PC-3 (cell line): ENCODE measurements around the gene UBE4A. TPM values are rescaled to one million over a fixed set of nuclear protein-coding genes. Genes with fewer than 3 reads are reported as not detected.

Source experiments
- ATAC-seq: fragments of 200-7000 bp; cut with Tn5 transposase; 2 replicates; pipeline ENCODE4 v1.9.1; 2020; ENCODE audit warnings: mild to moderate bottlenecking, moderate library complexity
- BruUV-seq: library from RNA; stranded (reverse); fragments of 400-500 nt; replicated peaks from 2 replicates; lab custom pipeline; 2021; lab: Mats Ljungman, UMichigan
- CTCF ChIA-PET: fragments of 300-600 bp; sonication (Branson Sonifier 250); formaldehyde crosslinking; loops from one replicate; lab custom pipeline; 2022; ENCODE audit warnings: antibody characterized with exemption; lab: Charles Lee
- POLR2A ChIA-PET: fragments of 300-600 bp; sonication (Branson Sonifier 250); formaldehyde crosslinking; loops from one replicate; lab custom pipeline; 2022; ENCODE audit warnings: antibody characterized with exemption; ENCODE audit not compliant: unreplicated experiment; lab: Charles Lee
- DNase-seq: peaks from one replicate; pipeline ENCODE4 v3.0.0-alpha.2; 2015
- H2AFZ ChIP-seq: fragments of 300-600 bp; sonication (generic); 2 replicates; pipeline ENCODE4 v1.6.0; 2016; ENCODE audit warnings: antibody characterized with exemption, low read length
- H3F3A ChIP-seq: fragments of 300-600 bp; sonication (generic); one replicate; pipeline ENCODE4 v1.6.0; 2017; ENCODE audit warnings: antibody characterized with exemption, low read length, control low read depth, mild to moderate bottlenecking; ENCODE audit not compliant: unreplicated experiment
- H3K27ac ChIP-seq: fragments of 300-600 bp; sonication (generic); 2 replicates; pipeline ENCODE4 v1.5.1; 2016; ENCODE audit warnings: mild to moderate bottlenecking, low read length
- H3K27me3 ChIP-seq: fragments of 300-600 bp; sonication (generic); 2 replicates; pipeline ENCODE4 v1.6.1; 2016; ENCODE audit warnings: low read length, mixed read lengths
- H3K36me3 ChIP-seq: fragments of 300-600 bp; sonication (generic); 2 replicates; pipeline ENCODE4 v1.6.1; 2016; ENCODE audit warnings: low read depth, mixed run types, low read length, mixed read lengths
- H3K4me1 ChIP-seq: fragments of 300-600 bp; sonication (generic); 2 replicates; pipeline ENCODE4 v1.5.1; 2016; ENCODE audit warnings: low read length; ENCODE audit not compliant: insufficient read depth
- H3K4me2 ChIP-seq: fragments of 300-600 bp; sonication (generic); 2 replicates; pipeline ENCODE4 v1.6.0; 2016; ENCODE audit warnings: low read length
- H3K4me3 ChIP-seq: fragments of 300-600 bp; sonication (generic); 2 replicates; pipeline ENCODE4 v1.5.1; 2016; ENCODE audit warnings: mild to moderate bottlenecking, low read length, mixed read lengths
- H3K79me2 ChIP-seq: fragments of 300-600 bp; sonication (generic); 2 replicates; pipeline ENCODE4 v1.6.1; 2017; ENCODE audit warnings: low read length, mixed read lengths
- H3K9ac ChIP-seq: fragments of 300-600 bp; sonication (generic); 2 replicates; pipeline ENCODE4 v1.6.0; 2016; ENCODE audit warnings: mild to moderate bottlenecking, low read length
- H3K9me2 ChIP-seq: fragments of 300-600 bp; sonication (generic); replicated peaks from 2 replicates; pipeline ENCODE4 v1.6.1; 2016; ENCODE audit warnings: mixed run types, low read length, mixed read lengths
- H3K9me3 ChIP-seq: fragments of 300-600 bp; sonication (generic); 2 replicates; pipeline ENCODE4 v1.6.1; 2016; ENCODE audit warnings: low read length, mixed read lengths
- H4K20me1 ChIP-seq: fragments of 300-600 bp; sonication (generic); 2 replicates; pipeline ENCODE4 v1.6.1; 2016; ENCODE audit warnings: low read length, mixed read lengths
- CTCF ChIP-seq: fragments of 300-600 bp; sonication (generic); conservative IDR thresholded peaks from 2 replicates; pipeline ENCODE4 v1.5.1; 2017; ENCODE audit warnings: antibody characterized with exemption, low read depth, mild to moderate bottlenecking, low read length
- EZH2 ChIP-seq: fragments of 300-600 bp; sonication (generic); IDR thresholded peaks from one replicate; pipeline ENCODE4 v1.6.1; 2017; ENCODE audit warnings: antibody characterized with exemption, mild to moderate bottlenecking, low read length; ENCODE audit not compliant: unreplicated experiment
- EZH2phosphoT487 ChIP-seq: fragments of 300-600 bp; sonication (generic); IDR thresholded peaks from 2 replicates; pipeline ENCODE4 v1.6.1; 2018; ENCODE audit warnings: mild to moderate bottlenecking, antibody characterized with exemption, low read length, borderline replicate concordance
- intact Hi-C: fragments of 100-400 bp; cut with micrococcal nuclease; formaldehyde crosslinking; loops from 2 replicates; pipeline ENCODE4 v1.9.0; 2023
- total RNA-seq: library from RNA; depleted of rRNA; stranded (reverse); fragments of >200 nt; gene quantifications from 2 replicates; pipeline ENCODE4 v1.2.3, GENCODE V29; 2014

Gene UBE4A
- total RNA-seq, 1 experiment from 2014 or later, result 56.4 TPM

GRCh38 chr11:118436639-118437207 is 77.3 kb downstream of the UBE4A start:
- Histone ChIP-seq H3K79me2 (peaks cover 52% of the 10 kb centered on the region), H3K4me1 (peaks cover 31% of the 10 kb centered on the region), H3K9ac (peak overlapping the region; percentile 67), H4K20me1 (peaks cover 40% of the 10 kb centered on the region), H2AFZ (peak overlapping the region; percentile 63), H3K9me2 (no peaks in the 10 kb centered on the region), H3K36me3 (no peaks in the 10 kb centered on the region), H3K4me2 (peak overlapping the region; percentile 99), H3F3A (no peaks in the 10 kb centered on the region), H3K27ac (no peak overlapping the region), H3K9me3 (no peaks in the 10 kb centered on the region), H3K27me3 (no peaks in the 10 kb centered on the region), H3K4me3 (peak overlapping the region; percentile 82)
- intact Hi-C loops, result no loop called here
- TF ChIP-seq CTCF, result no peak
- peak; percentile 0; the same call in 1 of the 2 replicates for ATAC-seq
- no TSS peak for BruUV-seq
- peak; percentile 15 for DNase-seq
- CTCF ChIA-PET, result interaction anchor here (0.6 kb wide), 1 partner anchor 158 kb away, joined by 7 read pairs; no protein-coding TSS in a partner anchor
- POLR2A ChIA-PET, result no interaction called here

- Histone ChIP-seq H3K4me1 (peaks cover 38% of the 10 kb centered on the region), H3K36me3 (no peaks in the 10 kb centered on the region), H3K4me3 (peak overlapping the region; percentile 82), H3F3A (no peaks in the 10 kb centered on the region), H3K9me2 (no peaks in the 10 kb centered on the region), H3K27me3 (no peaks in the 10 kb centered on the region), H3K79me2 (peaks cover 60% of the 10 kb centered on the region), H3K4me2 (peak overlapping the region; percentile 99), H3K9ac (peak overlapping the region; percentile 67), H3K27ac (no peak overlapping the region), H2AFZ (peak overlapping the region; percentile 63), H4K20me1 (peaks cover 48% of the 10 kb centered on the region), H3K9me3 (no peaks in the 10 kb centered on the region)
- no peak for TF ChIP-seq EZH2phosphoT487
- no peak for TF ChIP-seq EZH2
- no peak for TF ChIP-seq CTCF
- ATAC-seq (peak; percentile 16), DNase-seq (peak; percentile 54)
- intact Hi-C loops, result loop anchor here (2.0 kb wide), 1 partner anchor 37 kb away; the partner anchor contains the start of gene ATP5MG
- ChIA-PET POLR2A (interaction anchor here (0.7 kb wide), 1 partner anchor 63 kb away, joined by 3 read pairs; no protein-coding TSS in a partner anchor), CTCF (no interaction called here)
- BruUV-seq, result TSS peak; percentile 22
These were observed 78.1 kb downstream of the UBE4A start for GRCh38 chr11:118437208-118438125.
